ENCODE results near the gene APBB1IP. TPM values are rescaled to one million over a fixed set of nuclear protein-coding genes. Genes with fewer than 3 reads are reported as not detected.

Gene APBB1IP
- total and polyA plus RNA-seq, 9 of the 15 experiments (the other 6 are each of a cell fraction or from before 2014, with no cell fraction given) = 0.03 to 0.11 (median 0.06) TPM; not detected in 4

- intact Hi-C loops (cut with micrococcal nuclease) = no loop called here
- no peaks in the 10 kb centered on the region for H3K27me3 ChIP-seq (ENCODE audit: control insufficient read depth in 2 of 2, insufficient read depth in 2 of 2, low read length in 2 of 2)
- H3K36me3 ChIP-seq (ENCODE audit: control insufficient read depth, insufficient read depth, low read length) = no peaks in the 10 kb centered on the region
- H3K9ac ChIP-seq (ENCODE audit: insufficient read depth in 1 of 2, low read depth in 2 of 2, low read length in 2 of 2) = no peak overlapping the region
- H3K27ac ChIP-seq (ENCODE audit: extremely low read depth, low read depth, low read length) = no peak overlapping the region
- no peak overlapping the region for H3K4me2 ChIP-seq (ENCODE audit: insufficient read depth, low read length)
- DNase-seq (ENCODE audit: extremely low read depth in 1 of 4, low spot score in 3 of 4) (no peak), FAIRE-seq (no peak), ATAC-seq (no peak)
- no TSS peak for BruUV-seq (replicated peaks)
- no peak for TF ChIP-seq ZNF277 (CRISPR knock-in tag; IDR thresholded peaks at IDR 0.05; ENCODE audit: borderline replicate concordance)
- no peak for TF ChIP-seq HNRNPL (IDR thresholded peaks at IDR 0.05; ENCODE audit: low read depth, low read length)
- no peak for TF ChIP-seq NKRF (IDR thresholded peaks at IDR 0.05; ENCODE audit: borderline replicate concordance)
- no peak for TF ChIP-seq RFX1 (IDR thresholded peaks at IDR 0.05)
- TF ChIP-seq GATA2 (CRISPR knock-in tag; IDR thresholded peaks at IDR 0.05) = no peak
- TF ChIP-seq ATF7 (IDR thresholded peaks at IDR 0.05) = no peak
- TF ChIP-seq GTF2E2 (tag; IDR thresholded peaks at IDR 0.05) = no peak
- TF ChIP-seq PHB2 (IDR thresholded peaks at IDR 0.05; ENCODE audit: low read depth) = no peak
- TF ChIP-seq ZBTB49 (CRISPR knock-in tag; IDR thresholded peaks at IDR 0.05; ENCODE audit: borderline replicate concordance) = no peak
- no peak for TF ChIP-seq ZNF280A (IDR thresholded peaks at IDR 0.05; ENCODE audit: low read depth, partially characterized antibody)
- TF ChIP-seq TGIF2 (CRISPR knock-in tag; IDR thresholded peaks at IDR 0.05) = no peak
- TF ChIP-seq LEF1 (IDR thresholded peaks at IDR 0.05) = no peak
- TF ChIP-seq MBD2 (IDR thresholded peaks at IDR 0.05; ENCODE audit: borderline replicate concordance, low read depth) = no peak
- TF ChIP-seq TAF9B (IDR thresholded peaks at IDR 0.05; ENCODE audit: partially characterized antibody) = no peak
- no peak for TF ChIP-seq ARID1B (IDR thresholded peaks at IDR 0.05)
- no peak for TF ChIP-seq ZNF436 (CRISPR knock-in tag; IDR thresholded peaks at IDR 0.05)
- TF ChIP-seq CCAR2 (IDR thresholded peaks at IDR 0.05; ENCODE audit: low read depth, low read length) = no peak
- H3K9me1 ChIP-seq (ENCODE audit: control insufficient read depth, insufficient read depth, low read length) = no peaks in the 10 kb centered on the region
- no peaks in the 10 kb centered on the region for H3K4me1 ChIP-seq (replicated peaks in 1 of 2; ENCODE audit: control insufficient read depth in 2 of 2, insufficient read depth in 2 of 2, low read length in 2 of 2)
- WGBS (ENCODE audit: insufficient coverage, low coverage, missing lambda C conversion rate) = 5% methylated on average over 3 of the region's 3 CpGs
- CTCF ChIA-PET (ENCODE audit: low intra/inter-chr PET ratio) = no interaction called here
- H4K20me1 ChIP-seq (replicated peaks; ENCODE audit: control insufficient read depth, insufficient read depth, low read length) = no peaks in the 10 kb centered on the region
- H3K4me3 ChIP-seq = no peak overlapping the region
- H3K79me2 ChIP-seq (ENCODE audit: control insufficient read depth, insufficient read depth, low read length) = no peaks in the 10 kb centered on the region
- no peak overlapping the region for H2AFZ ChIP-seq (ENCODE audit: low read depth, low read length)
- POLR2A ChIA-PET = no interaction called here
- no peaks in the 10 kb centered on the region for H3K9me3 ChIP-seq (replicated peaks; ENCODE audit: control insufficient read depth, insufficient read depth, low read depth, low read length)
- in situ Hi-C loops (cut with MboI) = no loop called here
These were observed 11.6 kb downstream of the APBB1IP start for GRCh38 chr10:26449726-26450125.

Measured in K562 (cell line).